ENCODE measurements around the gene NT5DC1. TPM values are rescaled to one million over a fixed set of nuclear protein-coding genes. Genes with fewer than 3 reads are reported as not detected.

Gene NT5DC1
- total RNA-seq, 1 experiment from 2014 or later, result 61.9 TPM

GRCh38 chr6:116059713-116060571 lies 40.7 kb upstream of the NT5DC1 start:
- peak; percentile 50 for DNase-seq
- Mint-ChIP-seq H3K9me3 (ENCODE audit: low read depth, unreplicated experiment) (no peaks in the 10 kb centered on the region), H3K4me3 (ENCODE audit: low read depth, unreplicated experiment) (peak overlapping the region; percentile 72), H3K27ac (ENCODE audit: unreplicated experiment) (peak overlapping the region; percentile 89), H3K36me3 (ENCODE audit: insufficient read depth, unreplicated experiment) (peaks cover 52% of the 10 kb centered on the region), H3K4me1 (ENCODE audit: low read depth, unreplicated experiment) (peaks cover 13% of the 10 kb centered on the region), H3K27me3 (ENCODE audit: unreplicated experiment) (no peaks in the 10 kb centered on the region)
- TSS peak; percentile 89 for BruUV-seq (replicated peaks)
- no peak for TF ChIP-seq CTCF (IDR thresholded peaks at IDR 0.05; ENCODE audit: unreplicated experiment)
- CTCF ChIA-PET, result interaction anchor here (0.6 to 2.1 kb wide), 16 partner anchors 7 to 387 kb away, joined by 3 to 25 read pairs (median 6); no protein-coding TSS in a partner anchor
- intact Hi-C loops (cut with micrococcal nuclease; ENCODE audit: unreplicated experiment), result loop anchor here (1.0 to 2.0 kb wide), 2 partner anchors 39 to 49 kb away; no protein-coding TSS in a partner anchor

GRCh38 chr6:116060572-116061283 lies 39.9 kb upstream of the NT5DC1 start, which contains the start of gene FRK:
TSS of gene FRK (minus strand) at chr6:116060891. CDS start at chr6:116060311, 580 bp downstream.
- H3K27me3 Mint-ChIP-seq (ENCODE audit: unreplicated experiment), result no peaks in the 10 kb centered on the region
- H3K4me3 Mint-ChIP-seq (ENCODE audit: low read depth, unreplicated experiment), result peak within 1 kb of the TSS; percentile 72
- peaks cover 13% of the 10 kb centered on the region for H3K4me1 Mint-ChIP-seq (ENCODE audit: low read depth, unreplicated experiment)
- DNase-seq, result peak; percentile 77
- H3K36me3 Mint-ChIP-seq (ENCODE audit: insufficient read depth, unreplicated experiment), result peaks cover 50% of the 10 kb centered on the region
- BruUV-seq (replicated peaks), result no TSS peak
- H3K27ac Mint-ChIP-seq (ENCODE audit: unreplicated experiment), result peak within 1 kb of the TSS; percentile 89
- CTCF ChIA-PET, result interaction anchor here (0.6 to 2.1 kb wide), 18 partner anchors 8 to 386 kb away, joined by 3 to 25 read pairs (median 6); partner anchors contain the start of gene NT5DC1
- intact Hi-C loops (cut with micrococcal nuclease; ENCODE audit: unreplicated experiment), result loop anchor here (2.0 kb wide), 1 partner anchor 38 kb away; no protein-coding TSS in a partner anchor
- no peaks in the 10 kb centered on the region for H3K9me3 Mint-ChIP-seq (ENCODE audit: low read depth, unreplicated experiment)
- no peak for TF ChIP-seq CTCF (IDR thresholded peaks at IDR 0.05; ENCODE audit: unreplicated experiment)

GRCh38 chr6:116062496-116062895 lies 38.2 kb upstream of the NT5DC1 start:
- no peak overlapping the region for H3K4me3 Mint-ChIP-seq (ENCODE audit: low read depth, unreplicated experiment)
- intact Hi-C loops (cut with micrococcal nuclease; ENCODE audit: unreplicated experiment), result no loop called here
- CTCF ChIA-PET, result interaction anchor here (0.7 to 2.3 kb wide), 4 partner anchors 8 to 260 kb away, joined by 3 to 6 read pairs (median 4); no protein-coding TSS in a partner anchor
- no peak overlapping the region for H3K27ac Mint-ChIP-seq (ENCODE audit: unreplicated experiment)
- H3K36me3 Mint-ChIP-seq (ENCODE audit: insufficient read depth, unreplicated experiment), result peaks cover 41% of the 10 kb centered on the region
- peaks cover 13% of the 10 kb centered on the region for H3K4me1 Mint-ChIP-seq (ENCODE audit: low read depth, unreplicated experiment)
- no TSS peak for BruUV-seq (replicated peaks)
- TF ChIP-seq CTCF (IDR thresholded peaks at IDR 0.05; ENCODE audit: unreplicated experiment), result no peak
- DNase-seq, result no peak
- no peaks in the 10 kb centered on the region for H3K27me3 Mint-ChIP-seq (ENCODE audit: unreplicated experiment)
- no peaks in the 10 kb centered on the region for H3K9me3 Mint-ChIP-seq (ENCODE audit: low read depth, unreplicated experiment)

GRCh38 chr6:116064666-116065065 lies 36.0 kb upstream of the NT5DC1 start:
- Mint-ChIP-seq H3K4me3 (ENCODE audit: low read depth, unreplicated experiment) (no peak overlapping the region), H3K9me3 (ENCODE audit: low read depth, unreplicated experiment) (no peaks in the 10 kb centered on the region), H3K36me3 (ENCODE audit: insufficient read depth, unreplicated experiment) (peaks cover 19% of the 10 kb centered on the region), H3K4me1 (ENCODE audit: low read depth, unreplicated experiment) (peaks cover 13% of the 10 kb centered on the region), H3K27me3 (ENCODE audit: unreplicated experiment) (no peaks in the 10 kb centered on the region), H3K27ac (ENCODE audit: unreplicated experiment) (no peak overlapping the region)
- no peak for DNase-seq
- intact Hi-C loops (cut with micrococcal nuclease; ENCODE audit: unreplicated experiment), result no loop called here
- CTCF ChIA-PET, result no interaction called here
- TF ChIP-seq CTCF (IDR thresholded peaks at IDR 0.05; ENCODE audit: unreplicated experiment), result no peak
- no TSS peak for BruUV-seq (replicated peaks)

Measured in Calu3 (cell line).